HG03097 (cell line): Measurements from ENCODE around the gene TNNI2.
"Not testable (repeated sequence)": the region's sequence is repeated elsewhere in the genome, so short reads cannot be mapped to it uniquely, and the experiment has no call there.

Experiments used
- ATAC-seq: cut with Tn5 transposase; IDR thresholded peaks from one replicate; pipeline ENCODE4 v1.9.1; 2021; ENCODE audit not compliant: unreplicated experiment, low FRiP score

TNNI2 gene

GRCh38 chr11:1870721-1871466 lies 32.1 kb downstream of the TNNI2 start:
- no peak for ATAC-seq

GRCh38 chr11:1871531-1871930 lies 32.8 kb downstream of the TNNI2 start:
- ATAC-seq: no peak

DNA sequence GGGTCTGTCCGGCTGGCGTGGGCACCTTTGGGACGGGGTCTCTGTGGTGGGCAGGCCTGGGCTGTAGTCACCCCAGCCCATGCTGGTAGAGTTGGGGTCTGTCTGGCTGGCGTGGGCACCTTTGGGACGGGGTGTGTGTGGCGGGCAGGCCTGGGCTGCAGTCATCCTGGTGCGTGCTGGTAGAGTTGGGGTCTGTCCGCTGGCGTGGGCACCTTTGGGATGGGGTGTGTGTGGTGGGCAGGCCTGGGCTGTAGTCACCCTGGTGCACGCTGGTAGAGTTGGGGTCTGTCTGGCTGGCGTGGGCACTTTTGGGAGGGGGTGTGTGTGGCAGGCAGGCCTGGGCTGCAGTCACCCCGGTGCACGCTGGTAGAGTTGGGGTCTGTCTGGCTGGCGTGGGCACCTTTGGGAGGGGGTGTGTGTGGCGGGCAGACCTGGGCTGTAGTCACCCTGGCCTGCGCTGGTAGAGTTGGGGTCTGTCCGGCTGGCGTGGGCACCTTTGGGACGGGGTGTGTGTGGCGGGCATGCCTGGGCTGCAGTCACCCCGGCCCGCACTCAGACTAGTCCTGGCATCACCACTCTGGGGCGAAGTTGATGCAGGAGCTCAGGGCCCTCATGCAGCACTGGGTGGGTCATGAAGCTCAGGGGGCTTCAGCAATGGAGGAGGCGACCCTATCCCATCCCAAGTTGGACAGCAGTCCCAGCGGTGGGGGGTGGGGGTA lies 33.6 kb downstream of the TNNI2 start:
- ATAC-seq: no peak

GRCh38 chr11:1873048-1873812 lies 34.4 kb downstream of the TNNI2 start:
- ATAC-seq: no peak

DNA sequence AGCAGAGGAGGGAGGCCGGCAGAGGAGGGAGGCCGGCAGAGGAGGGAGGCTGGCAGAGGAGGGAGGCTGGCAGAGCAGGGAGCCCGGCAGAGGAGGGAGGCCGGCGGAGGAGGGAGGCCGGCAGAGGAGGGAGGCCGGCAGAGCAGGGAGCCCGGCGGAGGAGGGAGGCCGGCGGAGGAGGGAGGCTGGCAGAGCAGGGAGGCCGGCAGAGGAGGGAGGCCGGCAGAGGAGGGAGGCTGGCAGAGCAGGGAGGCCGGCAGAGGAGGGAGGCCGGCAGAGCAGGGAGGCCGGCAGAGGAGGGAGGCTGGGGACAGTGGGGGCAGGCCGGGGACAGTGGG lies 35.0 kb downstream of the TNNI2 start:
- ATAC-seq: not testable (repeated sequence)

DNA sequence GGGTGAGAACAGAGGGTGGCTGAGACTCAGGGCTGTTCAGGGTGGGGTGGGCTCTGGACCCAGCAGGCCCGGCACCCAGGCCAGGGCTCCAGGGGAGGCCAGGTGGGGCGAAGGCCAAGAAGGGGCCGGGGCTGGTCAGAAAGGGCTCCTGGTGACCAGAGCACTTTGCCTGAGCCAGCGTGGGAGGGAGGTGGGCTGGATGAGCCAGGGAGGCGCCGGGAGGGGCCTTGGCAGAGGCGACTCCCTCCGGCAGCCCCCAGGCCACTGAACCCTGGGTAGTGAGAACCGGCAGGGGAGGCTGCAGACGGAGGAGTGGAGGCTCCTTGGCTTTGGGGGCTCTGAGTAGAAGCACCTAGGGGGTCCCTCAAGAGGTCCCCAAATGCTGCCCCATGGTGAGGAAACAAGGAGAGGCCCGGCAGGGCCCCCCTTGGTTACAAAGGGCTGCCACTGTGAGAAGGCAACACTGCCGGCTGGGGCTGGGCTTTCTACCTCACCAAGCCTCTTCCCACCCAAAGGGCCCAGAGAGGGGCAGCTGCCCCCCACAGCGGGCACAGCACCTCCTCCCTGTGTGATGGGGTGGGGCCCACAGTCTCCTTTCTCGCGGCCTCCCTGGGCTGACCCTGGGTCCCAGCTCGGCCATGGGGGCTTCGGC lies 35.8 kb downstream of the TNNI2 start:
- ATAC-seq: not testable (repeated sequence)

DNA sequence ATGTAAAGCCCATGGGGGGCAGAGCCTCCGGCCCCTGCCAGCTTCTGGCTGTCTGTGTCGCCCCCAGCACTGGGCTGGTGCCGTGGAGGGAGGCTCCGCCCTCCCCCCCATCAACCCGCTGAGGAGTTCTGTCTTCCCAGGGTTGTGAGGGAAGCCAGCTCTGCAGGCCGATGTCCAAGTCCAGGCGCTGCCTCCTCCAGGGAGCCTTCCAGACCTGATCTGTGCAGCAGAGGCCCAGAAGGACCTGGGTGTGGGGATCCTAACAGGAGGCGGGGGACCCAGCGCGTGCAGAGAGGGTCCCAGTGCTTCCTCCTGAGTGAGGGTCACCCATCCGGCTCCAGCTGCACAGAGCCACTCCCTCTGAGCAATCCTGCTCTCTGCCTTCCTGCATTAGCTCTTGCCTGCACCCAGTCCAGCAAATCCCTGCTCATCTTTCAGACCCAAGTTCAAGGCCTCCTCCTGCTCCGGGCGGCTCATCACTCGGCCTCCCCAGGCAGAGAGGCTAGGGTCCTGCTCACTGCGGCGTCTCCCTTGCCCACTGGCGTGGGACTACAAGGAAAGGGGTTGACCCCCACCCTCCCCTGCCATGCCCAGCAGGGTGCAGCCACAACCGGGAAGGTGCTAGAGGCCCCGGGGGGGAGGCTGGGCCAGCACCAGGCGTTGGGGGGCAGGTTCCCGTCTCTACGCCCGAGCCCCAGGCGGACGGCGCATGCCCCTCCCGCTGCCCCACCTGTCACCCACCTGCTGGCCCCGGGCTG lies 36.5 kb downstream of the TNNI2 start:
- no peak for ATAC-seq

- ATAC-seq: not testable (repeated sequence)
These were observed 37.1 kb downstream of the TNNI2 start for GRCh38 chr11:1875851-1876301.

GRCh38 chr11:1876361-1877063 lies 37.7 kb downstream of the TNNI2 start:
- ATAC-seq: no peak

GRCh38 chr11:1877211-1878136 lies 38.7 kb downstream of the TNNI2 start:
- no peak for ATAC-seq

GRCh38 chr11:1878137-1879031 lies 39.6 kb downstream of the TNNI2 start:
- ATAC-seq: no peak

- no peak for ATAC-seq
These were observed 40.7 kb downstream of the TNNI2 start for GRCh38 chr11:1879342-1879940.

- ATAC-seq: no peak
These were observed 41.4 kb downstream of the TNNI2 start for GRCh38 chr11:1879941-1880720.

GRCh38 chr11:1880746-1881441 lies 42.1 kb downstream of the TNNI2 start:
- no peak for ATAC-seq

- ATAC-seq: no peak
These were observed 42.9 kb downstream of the TNNI2 start for GRCh38 chr11:1881442-1882264.
